ENCODE measurements around the gene MINDY4. TPM values are rescaled to one million over a fixed set of nuclear protein-coding genes. Genes with fewer than 3 reads are reported as not detected.

Gene MINDY4
- total and polyA plus RNA-seq, 4 donors, result 0.93 to 6.1 (median 1.9) TPM

GRCh38 chr7:30864101-30864500 is 92.9 kb downstream of the MINDY4 start:
- no peak overlapping the region for H3K4me3 ChIP-seq (ENCODE audit: low read depth in 1 of 3, low read length in 3 of 3)
- H3K36me3 ChIP-seq (ENCODE audit: control insufficient read depth in 4 of 4, insufficient read depth in 3 of 4, low read depth in 1 of 4, low read length in 3 of 4), result no peaks in the 10 kb centered on the region
- no peaks in the 10 kb centered on the region for H3K27me3 ChIP-seq (ENCODE audit: control insufficient read depth in 4 of 4, insufficient read depth in 4 of 4, low read length in 3 of 4)
- TF ChIP-seq EGR1 (IDR thresholded peaks at IDR 0.05; ENCODE audit: low read depth in 2 of 2) (no peak), ZBTB33 (IDR thresholded peaks at IDR 0.05) (no peak), YY1 (IDR thresholded peaks at IDR 0.05) (no peak), GABPA (IDR thresholded peaks at IDR 0.05 in 1 of 2, conservative IDR thresholded peaks at IDR 0.05 in 1 of 2) (no peak), HNF4A (conservative IDR thresholded peaks at IDR 0.05) (no peak), FOXA1 (IDR thresholded peaks at IDR 0.05) (no peak), RAD21 (IDR thresholded peaks at IDR 0.05) (no peak)
- TF ChIP-seq, protein P1, sequence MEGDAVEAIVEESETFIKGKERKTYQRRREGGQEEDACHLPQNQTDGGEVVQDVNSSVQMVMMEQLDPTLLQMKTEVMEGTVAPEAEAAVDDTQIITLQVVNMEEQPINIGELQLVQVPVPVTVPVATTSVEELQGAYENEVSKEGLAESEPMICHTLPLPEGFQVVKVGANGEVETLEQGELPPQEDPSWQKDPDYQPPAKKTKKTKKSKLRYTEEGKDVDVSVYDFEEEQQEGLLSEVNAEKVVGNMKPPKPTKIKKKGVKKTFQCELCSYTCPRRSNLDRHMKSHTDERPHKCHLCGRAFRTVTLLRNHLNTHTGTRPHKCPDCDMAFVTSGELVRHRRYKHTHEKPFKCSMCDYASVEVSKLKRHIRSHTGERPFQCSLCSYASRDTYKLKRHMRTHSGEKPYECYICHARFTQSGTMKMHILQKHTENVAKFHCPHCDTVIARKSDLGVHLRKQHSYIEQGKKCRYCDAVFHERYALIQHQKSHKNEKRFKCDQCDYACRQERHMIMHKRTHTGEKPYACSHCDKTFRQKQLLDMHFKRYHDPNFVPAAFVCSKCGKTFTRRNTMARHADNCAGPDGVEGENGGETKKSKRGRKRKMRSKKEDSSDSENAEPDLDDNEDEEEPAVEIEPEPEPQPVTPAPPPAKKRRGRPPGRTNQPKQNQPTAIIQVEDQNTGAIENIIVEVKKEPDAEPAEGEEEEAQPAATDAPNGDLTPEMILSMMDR (IDR thresholded peaks at IDR 0.05; ENCODE audit: low read depth, low read length, missing input control), result no peak
- TF ChIP-seq, protein P2, sequence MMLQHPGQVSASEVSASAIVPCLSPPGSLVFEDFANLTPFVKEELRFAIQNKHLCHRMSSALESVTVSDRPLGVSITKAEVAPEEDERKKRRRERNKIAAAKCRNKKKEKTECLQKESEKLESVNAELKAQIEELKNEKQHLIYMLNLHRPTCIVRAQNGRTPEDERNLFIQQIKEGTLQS (IDR thresholded peaks at IDR 0.05), result no peak
- WGBS, result 94% methylated on average over 3 of the region's 3 CpGs
- peaks cover 10 to 22% (median 15%) of the 10 kb centered on the region in 4 donors for H3K4me1 ChIP-seq (ENCODE audit: control insufficient read depth in 4 of 4, insufficient read depth in 4 of 4, low read length in 3 of 4)
- no peak overlapping the region for H3K27ac ChIP-seq (ENCODE audit: low read depth in 1 of 2, low read length in 2 of 2)
- H3K9me3 ChIP-seq (ENCODE audit: control insufficient read depth in 4 of 4, low read length in 3 of 4), result no peaks in the 10 kb centered on the region
- no peak overlapping the region for H3K9ac ChIP-seq (ENCODE audit: low read depth in 1 of 2, low read length in 2 of 2)
- DNase-seq (ENCODE audit: low spot score), result no peak

- no peak overlapping the region for H3K27ac ChIP-seq (ENCODE audit: low read depth in 1 of 2, low read length in 2 of 2)
- no peak overlapping the region for H3K4me3 ChIP-seq (ENCODE audit: low read depth in 1 of 3, low read length in 3 of 3)
- no peak for TF ChIP-seq ZBTB33 (IDR thresholded peaks at IDR 0.05)
- TF ChIP-seq RXRA (IDR thresholded peaks at IDR 0.05), result no peak
- TF ChIP-seq FOXA2 (IDR thresholded peaks at IDR 0.05), result no peak
- TF ChIP-seq, protein P2 (IDR thresholded peaks at IDR 0.05), result no peak
- TF ChIP-seq, protein P3, sequence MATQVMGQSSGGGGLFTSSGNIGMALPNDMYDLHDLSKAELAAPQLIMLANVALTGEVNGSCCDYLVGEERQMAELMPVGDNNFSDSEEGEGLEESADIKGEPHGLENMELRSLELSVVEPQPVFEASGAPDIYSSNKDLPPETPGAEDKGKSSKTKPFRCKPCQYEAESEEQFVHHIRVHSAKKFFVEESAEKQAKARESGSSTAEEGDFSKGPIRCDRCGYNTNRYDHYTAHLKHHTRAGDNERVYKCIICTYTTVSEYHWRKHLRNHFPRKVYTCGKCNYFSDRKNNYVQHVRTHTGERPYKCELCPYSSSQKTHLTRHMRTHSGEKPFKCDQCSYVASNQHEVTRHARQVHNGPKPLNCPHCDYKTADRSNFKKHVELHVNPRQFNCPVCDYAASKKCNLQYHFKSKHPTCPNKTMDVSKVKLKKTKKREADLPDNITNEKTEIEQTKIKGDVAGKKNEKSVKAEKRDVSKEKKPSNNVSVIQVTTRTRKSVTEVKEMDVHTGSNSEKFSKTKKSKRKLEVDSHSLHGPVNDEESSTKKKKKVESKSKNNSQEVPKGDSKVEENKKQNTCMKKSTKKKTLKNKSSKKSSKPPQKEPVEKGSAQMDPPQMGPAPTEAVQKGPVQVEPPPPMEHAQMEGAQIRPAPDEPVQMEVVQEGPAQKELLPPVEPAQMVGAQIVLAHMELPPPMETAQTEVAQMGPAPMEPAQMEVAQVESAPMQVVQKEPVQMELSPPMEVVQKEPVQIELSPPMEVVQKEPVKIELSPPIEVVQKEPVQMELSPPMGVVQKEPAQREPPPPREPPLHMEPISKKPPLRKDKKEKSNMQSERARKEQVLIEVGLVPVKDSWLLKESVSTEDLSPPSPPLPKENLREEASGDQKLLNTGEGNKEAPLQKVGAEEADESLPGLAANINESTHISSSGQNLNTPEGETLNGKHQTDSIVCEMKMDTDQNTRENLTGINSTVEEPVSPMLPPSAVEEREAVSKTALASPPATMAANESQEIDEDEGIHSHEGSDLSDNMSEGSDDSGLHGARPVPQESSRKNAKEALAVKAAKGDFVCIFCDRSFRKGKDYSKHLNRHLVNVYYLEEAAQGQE (IDR thresholded peaks at IDR 0.05), result no peak
- TF ChIP-seq NR2F2 (IDR thresholded peaks at IDR 0.05), result no peak
- TF ChIP-seq TAF1 (conservative IDR thresholded peaks at IDR 0.05), result no peak
- TF ChIP-seq SP1 (IDR thresholded peaks at IDR 0.05), result no peak
- no peak for TF ChIP-seq HNF4A (conservative IDR thresholded peaks at IDR 0.05)
- TF ChIP-seq RAD21 (IDR thresholded peaks at IDR 0.05), result no peak
- TF ChIP-seq FOXA1 (IDR thresholded peaks at IDR 0.05), result no peak
- TF ChIP-seq YY1 (IDR thresholded peaks at IDR 0.05), result no peak
- TF ChIP-seq GABPA (IDR thresholded peaks at IDR 0.05 in 1 of 2, conservative IDR thresholded peaks at IDR 0.05 in 1 of 2), result no peak
- TF ChIP-seq JUND (IDR thresholded peaks at IDR 0.05), result no peak
- no peak for TF ChIP-seq EGR1 (IDR thresholded peaks at IDR 0.05; ENCODE audit: low read depth in 2 of 2)
- TF ChIP-seq, protein P4, sequence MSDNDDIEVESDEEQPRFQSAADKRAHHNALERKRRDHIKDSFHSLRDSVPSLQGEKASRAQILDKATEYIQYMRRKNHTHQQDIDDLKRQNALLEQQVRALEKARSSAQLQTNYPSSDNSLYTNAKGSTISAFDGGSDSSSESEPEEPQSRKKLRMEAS (IDR thresholded peaks at IDR 0.05), result no peak
- TF ChIP-seq, protein P1 (IDR thresholded peaks at IDR 0.05; ENCODE audit: low read depth, low read length, missing input control), result no peak
- no peak for TF ChIP-seq HNF4G (IDR thresholded peaks at IDR 0.05)
- WGBS, result 90% methylated on average over 4 of the region's 4 CpGs
- H3K36me3 ChIP-seq (ENCODE audit: control insufficient read depth in 4 of 4, insufficient read depth in 3 of 4, low read depth in 1 of 4, low read length in 3 of 4), result no peaks in the 10 kb centered on the region
- H3K27me3 ChIP-seq (ENCODE audit: control insufficient read depth in 4 of 4, insufficient read depth in 4 of 4, low read length in 3 of 4), result no peaks in the 10 kb centered on the region
- no peak overlapping the region for H3K9ac ChIP-seq (ENCODE audit: low read depth in 1 of 2, low read length in 2 of 2)
- peaks cover 10 to 22% (median 15%) of the 10 kb centered on the region in 4 donors for H3K4me1 ChIP-seq (ENCODE audit: control insufficient read depth in 4 of 4, insufficient read depth in 4 of 4, low read length in 3 of 4)
- H3K9me3 ChIP-seq (ENCODE audit: control insufficient read depth in 4 of 4, low read length in 3 of 4), result no peaks in the 10 kb centered on the region
- no peak for DNase-seq (ENCODE audit: low spot score)
These were observed 93.9 kb downstream of the MINDY4 start for GRCh38 chr7:30865076-30865475.
